GM18909 (cell line): ENCODE measurements around the gene ASIP.
"Not testable (repeated sequence)": the region's sequence is repeated elsewhere in the genome, so short reads cannot be mapped to it uniquely, and the experiment has no call there.

Experiments used
- ATAC-seq: cut with Tn5 transposase; IDR thresholded peaks from one replicate; pipeline ENCODE4 v1.9.1; 2021; ENCODE audit warnings: mild to moderate bottlenecking; ENCODE audit not compliant: unreplicated experiment, poor library complexity

ASIP gene

GRCh38 chr20:34282041-34282440, 40.8 kb downstream of the ASIP start:
- ATAC-seq = no peak

DNA sequence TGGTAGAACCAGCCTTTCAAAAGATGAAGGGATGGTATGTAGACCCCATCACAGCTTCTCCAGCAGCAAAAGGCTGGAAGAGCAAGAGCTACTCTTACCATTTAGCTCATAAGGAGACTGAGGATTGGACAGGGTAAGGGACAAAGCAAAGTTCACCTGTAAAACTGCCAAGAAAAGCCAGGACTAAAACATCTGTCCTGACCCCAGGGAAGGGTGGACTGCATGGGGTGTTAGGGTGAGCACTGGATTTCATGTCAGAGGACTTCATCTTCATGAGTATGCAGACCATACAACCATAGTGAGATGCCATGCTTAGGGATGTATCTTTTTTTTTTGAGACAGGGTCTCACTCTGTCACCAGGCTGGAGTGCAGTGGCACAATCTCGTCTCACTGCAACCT, 42.6 kb downstream of the ASIP start:
- ATAC-seq = no peak

- ATAC-seq = no peak
Observed at GRCh38 chr20:34285450-34285849, 44.2 kb downstream of the ASIP start.

DNA sequence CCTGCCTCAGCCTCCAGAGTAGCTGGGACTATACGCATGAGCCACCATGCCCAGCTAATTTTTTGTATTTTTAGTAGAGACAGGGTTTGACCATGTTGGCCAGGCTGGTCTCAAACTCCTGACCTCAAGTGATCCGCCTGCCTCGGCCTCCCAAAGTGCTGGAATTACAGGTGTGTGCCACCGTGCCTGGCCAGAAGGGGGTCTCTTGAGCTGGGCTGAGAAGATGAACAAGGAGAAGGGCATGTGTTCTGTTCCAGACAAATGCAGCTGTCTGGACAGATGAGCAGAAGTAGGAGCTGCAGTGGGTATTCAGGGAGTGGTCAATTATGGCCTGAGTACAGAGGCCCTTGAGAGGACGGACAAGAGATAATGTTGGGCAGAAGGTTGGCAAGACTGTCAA, 46.3 kb downstream of the ASIP start:
- ATAC-seq = not testable (repeated sequence)

DNA sequence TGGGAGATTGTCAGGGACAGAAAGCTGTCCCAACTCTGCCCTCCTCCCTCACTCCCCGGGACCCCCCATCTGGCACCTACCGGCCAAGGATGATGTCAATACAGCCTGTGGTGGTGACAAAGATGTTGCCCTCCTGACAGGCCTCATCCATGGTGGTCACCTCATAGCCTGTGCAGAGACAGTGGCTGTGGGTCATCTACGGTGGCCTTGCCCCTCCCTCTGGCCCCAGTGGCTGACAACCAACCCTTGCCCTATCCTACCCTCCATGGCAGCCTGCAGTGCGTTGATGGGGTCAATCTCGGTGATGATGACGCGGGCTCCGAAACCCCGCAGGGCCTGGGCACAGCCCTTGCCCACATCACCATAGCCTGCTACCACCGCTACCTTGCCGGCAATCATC, 49.2 kb downstream of the ASIP start:
- ATAC-seq = no peak

- ATAC-seq = no peak
Observed at GRCh38 chr20:34292496-34292895, 51.3 kb downstream of the ASIP start.

DNA sequence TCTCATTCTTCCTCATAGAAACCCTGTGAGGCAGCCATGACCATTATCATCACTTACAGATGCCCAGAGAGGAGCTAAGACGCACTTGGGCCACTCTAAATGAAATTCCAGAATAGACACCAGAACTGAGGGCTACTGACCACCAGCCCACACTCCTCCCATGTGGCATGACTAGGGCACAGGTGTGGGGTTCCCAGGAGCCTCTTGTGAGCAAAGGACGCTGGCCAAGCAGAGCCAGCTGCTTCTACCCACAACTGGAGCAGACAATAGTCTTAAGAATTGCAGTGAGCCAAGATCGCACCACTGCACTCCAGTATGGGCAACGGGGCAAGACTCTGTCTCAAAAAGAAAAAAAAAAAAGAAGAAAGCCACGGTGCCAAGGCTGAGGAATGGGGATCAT, 51.9 kb downstream of the ASIP start:
- ATAC-seq = no peak

DNA sequence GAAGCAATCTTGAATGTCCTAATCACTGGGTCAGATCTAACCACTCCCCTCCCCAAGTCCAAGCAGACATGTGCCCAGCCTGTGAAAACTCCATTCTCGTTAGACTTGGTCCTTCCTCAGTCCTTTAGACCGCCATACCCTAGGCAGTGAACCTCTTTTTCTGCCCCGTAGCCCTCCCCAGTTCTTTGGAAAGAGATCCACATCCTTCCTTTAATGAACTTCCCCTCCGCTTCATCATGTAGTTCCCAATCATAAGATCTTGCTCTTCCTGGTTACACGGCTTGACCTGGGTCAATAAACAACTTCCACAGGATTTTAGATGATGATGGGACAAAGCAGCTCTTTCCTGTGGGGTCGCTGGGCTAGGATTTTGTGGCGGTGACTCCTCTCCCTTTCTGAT, 52.4 kb downstream of the ASIP start:
- ATAC-seq = no peak

DNA sequence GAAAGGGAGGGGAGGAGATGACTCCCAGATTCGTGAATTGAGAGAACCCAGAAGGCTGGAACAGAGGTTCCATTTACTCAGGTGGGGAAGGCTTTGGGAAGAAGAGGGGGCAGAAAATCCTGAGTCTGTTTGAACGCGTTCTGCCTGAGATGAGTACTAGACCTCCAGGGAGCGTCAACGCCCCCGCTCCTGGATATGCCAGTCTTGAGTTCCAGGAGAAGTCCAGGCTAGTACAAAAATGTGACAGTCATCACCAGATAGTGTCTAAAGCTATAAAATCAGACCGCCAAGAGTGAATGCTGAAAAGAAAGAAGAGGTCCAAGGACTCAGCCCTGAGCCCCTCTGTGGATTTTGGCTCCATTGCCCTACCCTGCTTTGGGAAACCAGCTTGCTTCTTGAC, 53.3 kb downstream of the ASIP start:
- no peak for ATAC-seq

GRCh38 chr20:34295284-34295683, 54.1 kb downstream of the ASIP start:
- no peak for ATAC-seq

DNA sequence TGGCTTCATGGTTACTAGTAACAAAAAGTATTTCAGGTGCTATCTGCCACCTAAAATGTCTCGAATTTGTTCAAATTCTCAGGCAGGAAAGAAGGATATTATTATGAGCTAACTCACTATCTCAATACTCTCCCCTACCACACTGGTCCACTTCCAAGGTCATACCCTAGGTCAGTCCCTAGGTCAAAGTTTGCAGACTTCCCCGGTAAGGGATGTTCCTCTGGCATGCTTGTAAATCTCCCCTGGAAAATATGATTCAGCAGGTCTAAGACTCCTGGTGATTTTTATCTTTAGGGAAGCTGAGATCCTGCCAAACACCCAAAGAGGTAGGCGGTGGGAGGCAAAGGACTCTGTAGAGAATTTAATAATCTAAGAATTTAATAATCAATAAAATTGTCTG, 55.2 kb downstream of the ASIP start:
- no peak for ATAC-seq

- not testable (repeated sequence) for ATAC-seq
Observed at GRCh38 chr20:34298294-34298784, 57.1 kb downstream of the ASIP start.

DNA sequence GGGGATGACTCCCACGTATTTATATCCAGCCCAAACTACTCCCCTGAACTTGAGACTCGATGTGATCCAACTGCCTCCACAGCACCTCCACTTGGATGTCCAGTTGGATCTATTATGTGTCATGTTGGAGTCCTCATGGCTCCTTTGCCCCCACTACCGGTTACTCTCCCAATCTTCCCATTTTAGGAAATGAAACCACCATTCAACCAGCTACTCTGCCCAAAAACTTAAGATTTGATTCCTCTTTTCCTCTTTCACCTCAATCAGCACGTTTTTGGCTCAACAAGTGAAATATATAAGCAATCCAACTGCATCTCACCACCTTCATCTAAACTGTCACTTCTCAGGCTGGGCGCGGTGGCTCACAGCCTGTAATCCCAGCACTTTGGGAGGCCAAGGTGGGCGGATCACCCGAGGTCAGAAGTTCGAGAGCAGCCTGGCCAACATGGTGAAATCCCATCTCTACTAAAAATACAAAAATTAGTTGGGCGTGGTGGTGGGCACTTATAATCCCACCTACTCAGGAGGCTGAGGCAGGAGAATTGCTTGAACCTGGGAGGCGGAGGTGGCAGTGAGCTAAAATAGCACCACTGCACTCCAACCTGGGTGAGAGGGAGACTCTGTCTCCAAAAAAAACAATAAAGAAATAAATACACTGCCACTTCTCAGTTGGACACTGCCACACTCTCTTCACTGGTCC, 58.5 kb downstream of the ASIP start:
- no peak for ATAC-seq

GRCh38 chr20:34300256-34300806, 59.1 kb downstream of the ASIP start:
- ATAC-seq = no peak

GRCh38 chr20:34300809-34301586, 59.8 kb downstream of the ASIP start:
- ATAC-seq = no peak

GRCh38 chr20:34301587-34302311, 60.5 kb downstream of the ASIP start:
- ATAC-seq = no peak

- no peak for ATAC-seq
Observed at GRCh38 chr20:34302312-34302722, 61.1 kb downstream of the ASIP start.

- ATAC-seq = peak; percentile 90
Observed at GRCh38 chr20:34302723-34303533, 61.7 kb downstream of the ASIP start, which contains the start of gene AHCY. AHCY (minus strand) TSS chr20:34303355; CDS start chr20:34303270, 85 bp downstream.

- ATAC-seq = no peak
Observed at GRCh38 chr20:34305333-34306230, 64.4 kb downstream of the ASIP start.
